ENCODE measurements around the gene CD207. TPM values are rescaled to one million over a fixed set of nuclear protein-coding genes. Genes with fewer than 3 reads are reported as not detected.
"Not testable (repeated sequence)": the region's sequence is repeated elsewhere in the genome, so short reads cannot be mapped to it uniquely, and the experiment has no call there.

The CD207 gene
- total RNA-seq (2022) (not detected in 2 replicates), Bru-seq, nascent RNA (not detected), BruChase-seq, experiment 1, labeled RNA remaining after a 6-hour chase (not detected), BruChase-seq, experiment 2, labeled RNA remaining after a 2-hour chase (not detected)
- long read RNA-seq = 0 reads

GRCh38 chr2:70835643-70836042, at the start of gene CD207:
Gene CD207 (minus strand): TSS chr2:70835816. CDS start chr2:70835776, 40 bp downstream.
- Mint-ChIP-seq H3K4me1 (ENCODE audit: insufficient read depth, unreplicated experiment) (no peaks in the 10 kb centered on the region), H3K27me3 (ENCODE audit: insufficient read depth, unreplicated experiment) (peaks cover 59% of the 10 kb centered on the region), H3K9me3 (ENCODE audit: unreplicated experiment) (no peaks in the 10 kb centered on the region), H3K27ac (ENCODE audit: low read depth, unreplicated experiment) (no peak within 1 kb of the TSS), H3K36me3 (ENCODE audit: insufficient read depth, unreplicated experiment) (no peaks in the 10 kb centered on the region), H3K4me3 (ENCODE audit: unreplicated experiment) (no peak within 1 kb of the TSS)
- TF ChIP-seq CTCF (IDR thresholded peaks at IDR 0.05; ENCODE audit: unreplicated experiment) = no peak
- BruUV-seq (replicated peaks) = no TSS peak
- DNase-seq (ENCODE audit: unreplicated experiment) = no peak
- ChIA-PET POLR2A (no interaction called here), CTCF (interaction anchor here (0.8 kb wide), 1 partner anchor 319 kb away, joined by 3 read pairs; no protein-coding TSS in a partner anchor)
- intact Hi-C loops (cut with micrococcal nuclease) = no loop called here

GRCh38 chr2:70878543-70878942, 42.9 kb upstream of the CD207 start:
- intact Hi-C loops (cut with micrococcal nuclease); H3K4me1 Mint-ChIP-seq (ENCODE audit: insufficient read depth, unreplicated experiment); H3K27ac Mint-ChIP-seq (ENCODE audit: low read depth, unreplicated experiment); H3K36me3 Mint-ChIP-seq (ENCODE audit: insufficient read depth, unreplicated experiment); BruUV-seq (replicated peaks); H3K4me3 Mint-ChIP-seq (ENCODE audit: unreplicated experiment); DNase-seq (ENCODE audit: unreplicated experiment); POLR2A ChIA-PET: not testable (repeated sequence)
- Mint-ChIP-seq H3K27me3 (ENCODE audit: insufficient read depth, unreplicated experiment) (peaks cover 98% of the 10 kb centered on the region), H3K9me3 (ENCODE audit: unreplicated experiment) (peaks cover 10% of the 10 kb centered on the region)
- CTCF ChIA-PET = interaction anchor here (0.6 to 1.0 kb wide), 2 partner anchors 70 to 179 kb away, joined by 3 read pairs; no protein-coding TSS in a partner anchor

- ChIA-PET CTCF (interaction anchor here (0.6 to 1.1 kb wide), 7 partner anchors 15 to 1124 kb away, joined by 3 to 4 read pairs (median 3); no protein-coding TSS in a partner anchor), POLR2A (interaction anchor here (0.6 kb wide), 1 partner anchor 329 kb away, joined by 4 read pairs; no protein-coding TSS in a partner anchor)
- Mint-ChIP-seq H3K9me3 (ENCODE audit: unreplicated experiment) (peaks cover 10% of the 10 kb centered on the region), H3K27me3 (ENCODE audit: insufficient read depth, unreplicated experiment) (peaks cover 79% of the 10 kb centered on the region), H3K4me1 (ENCODE audit: insufficient read depth, unreplicated experiment) (peaks cover 12% of the 10 kb centered on the region)
- H3K27ac Mint-ChIP-seq (ENCODE audit: low read depth, unreplicated experiment); intact Hi-C loops (cut with micrococcal nuclease); H3K4me3 Mint-ChIP-seq (ENCODE audit: unreplicated experiment); DNase-seq (ENCODE audit: unreplicated experiment); BruUV-seq (replicated peaks); H3K36me3 Mint-ChIP-seq (ENCODE audit: insufficient read depth, unreplicated experiment): not testable (repeated sequence)
These were observed 40.5 kb upstream of the CD207 start for GRCh38 chr2:70876138-70876537.

- Mint-ChIP-seq H3K9me3 (ENCODE audit: unreplicated experiment) (peaks cover 9% of the 10 kb centered on the region), H3K4me3 (ENCODE audit: unreplicated experiment) (no peak overlapping the region), H3K36me3 (ENCODE audit: insufficient read depth, unreplicated experiment) (no peaks in the 10 kb centered on the region), H3K27ac (ENCODE audit: low read depth, unreplicated experiment) (no peak overlapping the region), H3K27me3 (ENCODE audit: insufficient read depth, unreplicated experiment) (peaks cover 53% of the 10 kb centered on the region), H3K4me1 (ENCODE audit: insufficient read depth, unreplicated experiment) (peaks cover 10% of the 10 kb centered on the region)
- BruUV-seq (replicated peaks) = no TSS peak
- DNase-seq (ENCODE audit: unreplicated experiment) = no peak
- intact Hi-C loops (cut with micrococcal nuclease) = no loop called here
- TF ChIP-seq CTCF (IDR thresholded peaks at IDR 0.05; ENCODE audit: unreplicated experiment) = no peak
- ChIA-PET POLR2A (no interaction called here), CTCF (interaction anchor here (0.6 to 7.6 kb wide), 7 partner anchors 9 to 103 kb away, joined by 3 to 113 read pairs (median 5); no protein-coding TSS in a partner anchor)
These were observed 37.9 kb upstream of the CD207 start for GRCh38 chr2:70873541-70873940.

GRCh38 chr2:70871398-70872211, 36.0 kb upstream of the CD207 start:
- Mint-ChIP-seq H3K4me1 (ENCODE audit: insufficient read depth, unreplicated experiment) (peaks cover 6% of the 10 kb centered on the region), H3K9me3 (ENCODE audit: unreplicated experiment) (no peaks in the 10 kb centered on the region), H3K27me3 (ENCODE audit: insufficient read depth, unreplicated experiment) (peaks cover 34% of the 10 kb centered on the region), H3K4me3 (ENCODE audit: unreplicated experiment) (peak overlapping the region; percentile 18), H3K27ac (ENCODE audit: low read depth, unreplicated experiment) (no peak overlapping the region), H3K36me3 (ENCODE audit: insufficient read depth, unreplicated experiment) (no peaks in the 10 kb centered on the region)
- BruUV-seq (replicated peaks) = no TSS peak
- TF ChIP-seq CTCF (IDR thresholded peaks at IDR 0.05; ENCODE audit: unreplicated experiment) = peak; percentile 92
- peak; percentile 75 for DNase-seq (ENCODE audit: unreplicated experiment)
- POLR2A ChIA-PET = interaction anchor here (0.7 to 1.1 kb wide), 4 partner anchors 50 to 77 kb away, joined by 3 to 6 read pairs (median 4); no protein-coding TSS in a partner anchor
- intact Hi-C loops (cut with micrococcal nuclease) = loop anchor here (1.0 kb wide), 4 partner anchors 49 to 106 kb away; no protein-coding TSS in a partner anchor
- CTCF ChIA-PET = interaction anchor here (0.5 to 7.6 kb wide), 49 partner anchors 8 to 440 kb away, joined by 3 to 113 read pairs (median 5); partner anchors contain the start of genes ATP6V1B1 and FIGLA

Measured in MCF 10A (cell line).